GM12878 (cell line): ENCODE results near the gene RACK1. TPM values are rescaled to one million over a fixed set of nuclear protein-coding genes. Genes with fewer than 3 reads are reported as not detected.

Experiments used
- ATAC-seq: fragments of 200-7000 bp; cut with Tn5 transposase; 3 replicates; pipeline ENCODE4 v1.9.1; 2020; ENCODE audit warnings: mild to moderate bottlenecking, moderate library complexity
- BruUV-seq: library from RNA; stranded (reverse); fragments of 400-500 nt; replicated peaks from 2 replicates; lab custom pipeline; 2021; lab: Mats Ljungman, UMichigan
- CTCF ChIA-PET: fragments of 300-600 bp; sonication (Branson Sonifier 250); formaldehyde crosslinking; extraction: SDS; loops from one replicate; lab custom pipeline; 2021; ENCODE audit warnings: inconsistent platforms; lab: Yijun Ruan, JAX
- POLR2A ChIA-PET: fragments of 350-600 bp; formaldehyde crosslinking; extraction: SDS; loops from one replicate; lab custom pipeline; 2021; ENCODE audit warnings: inconsistent platforms; lab: Charles Lee
- RAD21 ChIA-PET: fragments of 300-600 bp; sonication (Branson Sonifier 250); formaldehyde crosslinking; loops from one replicate; lab custom pipeline; 2023; ENCODE audit warnings: antibody characterized with exemption; ENCODE audit not compliant: unreplicated experiment; lab: Charles Lee
- SMC1A ChIA-PET: fragments of 300-600 bp; sonication (Branson Sonifier 250); formaldehyde crosslinking; loops from one replicate; lab custom pipeline; 2023; ENCODE audit not compliant: unreplicated experiment, uncharacterized antibody; lab: Charles Lee
- DNase-seq: peaks from one replicate; pipeline ENCODE4 v3.0.0-alpha.2; 2011; ENCODE audit warnings: low read depth, low spot score
- FAIRE-seq: peaks from 3 replicates; lab custom pipeline; 2011; peaks lifted over from hg19 to GRCh38; lab: Jason Lieb, UNC
- H2AFZ ChIP-seq: 2 replicates; pipeline ENCODE4 v1.6.0; 2011; ENCODE audit warnings: low read depth, low read length, control low read depth; ENCODE audit not compliant: control insufficient read depth
- H3K27ac ChIP-seq: 2 replicates; pipeline ENCODE4 v1.5.1; 2011; ENCODE audit warnings: control low read depth; ENCODE audit not compliant: control insufficient read depth, insufficient read depth
- H3K27me3 ChIP-seq, 2 experiments: replicated peaks in 1 of 2; 2 replicates each; pipeline versions ENCODE4 v1.6.0 to v1.6.1; 2011; ENCODE audit warnings: low read length in 1 of 2; ENCODE audit not compliant: control insufficient read depth in 2 of 2, insufficient read depth in 2 of 2
- H3K36me3 ChIP-seq, 2 experiments: 2 replicates each; pipeline ENCODE4 v1.5.1; 2011; ENCODE audit warnings: low read length in 1 of 2; ENCODE audit not compliant: control insufficient read depth in 2 of 2, insufficient read depth in 2 of 2
- H3K4me1 ChIP-seq: 2 replicates; pipeline ENCODE4 v1.6.1; 2011; ENCODE audit warnings: mild to moderate bottlenecking, low read length, moderate library complexity, mixed read lengths; ENCODE audit not compliant: control insufficient read depth, insufficient read depth
- H3K4me2 ChIP-seq: 2 replicates; pipeline ENCODE4 v1.6.0; 2011; ENCODE audit warnings: control low read depth; ENCODE audit not compliant: control insufficient read depth, insufficient read depth
- H3K4me3 ChIP-seq: fragments of 200-600 bp; sonication (generic); 2 replicates; pipeline ENCODE4 v1.5.1; 2016
- H3K79me2 ChIP-seq: 2 replicates; pipeline ENCODE4 v1.6.0; 2011; ENCODE audit warnings: low read length; ENCODE audit not compliant: control insufficient read depth, insufficient read depth
- H3K9ac ChIP-seq: 2 replicates; pipeline ENCODE4 v1.8.0; 2011; ENCODE audit warnings: low read length, control low read depth, mixed read lengths; ENCODE audit not compliant: control insufficient read depth, insufficient read depth
- H3K9me3 ChIP-seq: replicated peaks from 3 replicates; pipeline ENCODE4 v1.5.1; 2011; ENCODE audit warnings: mild to moderate bottlenecking, low read length; ENCODE audit not compliant: control insufficient read depth, insufficient read depth
- H4K20me1 ChIP-seq: 2 replicates; pipeline ENCODE4 v1.6.0; 2011; ENCODE audit not compliant: control insufficient read depth, insufficient read depth
- BMI1 ChIP-seq: fragments of 450-650 bp; IDR thresholded peaks from 2 replicates; pipeline ENCODE4 v1.6.1; 2016; ENCODE audit warnings: mild to moderate bottlenecking, moderate library complexity, borderline replicate concordance
- DPF2 ChIP-seq: fragments of 450-650 bp; IDR thresholded peaks from 2 replicates; pipeline ENCODE4 v1.6.1; 2017; ENCODE audit warnings: mild to moderate bottlenecking
- GATAD2B ChIP-seq: fragments of 450-650 bp; conservative IDR thresholded peaks from 2 replicates; pipeline ENCODE4 v1.6.1; 2017; ENCODE audit warnings: low read depth, mild to moderate bottlenecking, moderate library complexity
- KDM1A ChIP-seq: fragments of 200-600 bp; sonication (generic); IDR thresholded peaks from 2 replicates; pipeline ENCODE4 v1.6.1; 2016; ENCODE audit warnings: borderline replicate concordance
- KLF5 ChIP-seq: fragments of 450-650 bp; IDR thresholded peaks from 2 replicates; pipeline ENCODE4 v1.6.1; 2014; ENCODE audit warnings: mild to moderate bottlenecking; ENCODE audit not compliant: partially characterized antibody
- RAD21 ChIP-seq: IDR thresholded peaks from 2 replicates; pipeline ENCODE4 v1.6.1; 2011; ENCODE audit warnings: mild to moderate bottlenecking, low read depth, low read length, moderate library complexity; ENCODE audit not compliant: insufficient read depth
- RFX5 ChIP-seq: IDR thresholded peaks from 2 replicates; pipeline ENCODE4 v1.6.1; 2011; ENCODE audit warnings: low read depth, low read length, improper control_type of control experiment
- SUPT20H ChIP-seq: IDR thresholded peaks from 2 replicates; pipeline ENCODE4 v1.6.1; 2011; ENCODE audit warnings: low read depth, mild to moderate bottlenecking, low read length, moderate library complexity, borderline replicate concordance; ENCODE audit not compliant: control insufficient read depth
- YY1 ChIP-seq: IDR thresholded peaks from 2 replicates; pipeline ENCODE4 v1.6.1; 2011; ENCODE audit warnings: low read depth, mild to moderate bottlenecking, low read length
- ZNF622 ChIP-seq: fragments of 450-650 bp; IDR thresholded peaks from 2 replicates; pipeline ENCODE4 v1.6.1; 2017; ENCODE audit warnings: mild to moderate bottlenecking, inconsistent platforms
- WGBS: methylation state at CpG from one replicate; pipeline ENCODE4 v1.1.6; 2016; ENCODE audit warnings: low lambda C conversion rate; ENCODE audit not compliant: insufficient replicate concordance, insufficient coverage; ENCODE audit errors: missing lambda C conversion rate; 5-methylcytosine and 5-hydroxymethylcytosine counted together
- in situ Hi-C: fragments of 300-500 bp; cut with MboI; formaldehyde crosslinking; loops from 9 replicates; pipeline ENCODE4 v1.14.3; 2018; ENCODE audit warnings: mixed read lengths
- intact Hi-C: fragments of 100-400 bp; cut with micrococcal nuclease; formaldehyde crosslinking; loops from one replicate; pipeline ENCODE4 v1.14.2; 2022; ENCODE audit not compliant: unreplicated experiment
- polyA plus RNA-seq, 11 experiments: library from polyadenylated mRNA; depleted of rRNA in 4 of 11; unstranded in 6 of 11; stranded (reverse) in 5 of 11; fragments of >200 nt; fragmentation: Nextera tagmentation in 4 of 11; fragmentation: Illumina TruSeq in 1 of 11; extraction: Ambion mirVana in 4 of 11; extraction: Trizol in 1 of 11; gene quantifications; 1 replicate in 1 of 11; 2 replicates in 10 of 11; pipeline versions ENCODE4 v1.2.1 to v1.2.3, GENCODE V29; 2011 to 2016; ENCODE audit warnings: inconsistent platforms in 2 of 11, missing spikeins in 2 of 11, low read depth in 1 of 11
- total RNA-seq, 4 experiments: library from RNA; depleted of rRNA in 3 of 4; stranded (reverse); fragments of >200 nt in 3 of 4; fragmentation: Illumina TruSeq in 1 of 4; extraction: Trizol in 1 of 4; gene quantifications; 2 replicates each; pipeline versions ENCODE4 v1.2.1 to v1.2.3, GENCODE V29; 2013 to 2021

Gene RACK1
- total and polyA plus RNA-seq, 10 of the 15 experiments (the other 5 are each of a cell fraction or from before 2014, with no cell fraction given): 1,365 to 6,584 (median 4,167) TPM

DNA sequence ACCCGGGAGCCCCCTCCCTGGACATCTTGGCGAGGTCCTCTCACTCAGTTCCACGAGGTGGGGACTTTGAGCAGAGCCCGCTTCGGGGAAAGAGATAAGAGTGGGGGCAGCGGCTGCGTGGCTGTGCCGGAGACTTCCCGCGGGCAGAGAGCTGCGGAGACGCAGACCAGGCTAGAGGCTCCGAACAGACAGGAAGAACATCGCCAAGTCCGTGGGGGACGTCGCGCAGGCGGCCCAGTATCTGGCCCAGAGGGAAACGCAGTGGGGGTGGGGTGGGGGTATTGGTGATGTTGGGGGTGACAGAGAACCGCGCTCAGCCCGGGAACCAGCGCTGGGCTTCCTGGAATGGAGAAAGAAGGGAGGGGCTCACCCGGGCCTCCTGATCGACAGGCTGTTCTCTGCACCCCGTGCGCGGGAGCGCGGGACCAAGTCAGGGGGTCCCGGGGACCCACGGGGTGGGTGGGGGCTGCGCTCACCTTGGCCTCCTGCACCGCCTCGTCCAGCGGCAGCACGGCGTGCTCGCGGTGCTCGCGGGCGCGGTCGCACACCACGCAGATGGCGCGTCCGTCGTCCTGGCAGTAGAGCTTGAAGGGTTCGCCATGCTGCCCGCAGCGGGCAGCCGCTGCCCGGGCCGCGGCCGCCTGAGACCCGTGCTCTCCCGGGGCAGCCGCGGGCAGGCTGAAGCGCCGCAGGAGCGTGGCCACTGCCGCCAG is 39.4 kb downstream of the RACK1 start:
- Histone ChIP-seq H2AFZ (peak overlapping the region; percentile 41), H3K9me3 (no peaks in the 10 kb centered on the region), H3K4me2 (peak overlapping the region; percentile 83), H3K4me3 (peak overlapping the region; percentile 70; the same call in 1 of the 2 replicates), H4K20me1 (no peaks in the 10 kb centered on the region), H3K36me3 (no peaks in the 10 kb centered on the region), H3K4me1 (peaks cover 18% of the 10 kb centered on the region), H3K27me3 (peaks cover 4 to 8% of the 10 kb centered on the region in 2 experiments; a peak in 3 of 4 replicates), H3K9ac (no peak overlapping the region; the same call in 1 of the 2 replicates), H3K27ac (no peak overlapping the region), H3K79me2 (no peaks in the 10 kb centered on the region)
- RAD21 ChIA-PET: interaction anchor here (1.6 to 5.0 kb wide), 2 partner anchors 13 to 19 kb away, joined by 5 to 72 read pairs; no protein-coding TSS in a partner anchor
- ATAC-seq (no peak), DNase-seq (no peak), FAIRE-seq (no peak)
- intact Hi-C loops: no loop called here
- no TSS peak for BruUV-seq
- in situ Hi-C loops: no loop called here
- 7% methylated on average over 27 of the region's 67 CpGs for WGBS
- TF ChIP-seq RFX5: no peak
- TF ChIP-seq DPF2: 0 out of 2 replicates have a peak, but pooled peaks have one; percentile 54
- no peak for TF ChIP-seq RAD21
- TF ChIP-seq GATAD2B: 0 out of 2 replicates have a peak, but pooled peaks have one; percentile 13
- POLR2A ChIA-PET: interaction anchor here (1.0 to 1.9 kb wide), 2 partner anchors 12 to 15 kb away, joined by 4 to 8 read pairs; no protein-coding TSS in a partner anchor
- SMC1A ChIA-PET: interaction anchor here (1.9 to 6.5 kb wide), 3 partner anchors 11 to 20 kb away, joined by 4 to 40 read pairs (median 32); no protein-coding TSS in a partner anchor
- CTCF ChIA-PET: interaction anchor here (8.2 kb wide), 1 partner anchor 14 kb away, joined by 96 read pairs; no protein-coding TSS in a partner anchor

GRCh38 chr5:181203777-181204112 is 40.0 kb downstream of the RACK1 start:
- no peaks in the 10 kb centered on the region for H3K79me2 ChIP-seq
- FAIRE-seq (no peak), ATAC-seq (no peak), DNase-seq (no peak)
- H3K4me3 ChIP-seq: peak overlapping the region; percentile 70; the same call in 1 of the 2 replicates
- H3K27me3 ChIP-seq: peaks cover 4 to 8% of the 10 kb centered on the region in 2 experiments; a peak in 3 of 4 replicates
- intact Hi-C loops: no loop called here
- POLR2A ChIA-PET: interaction anchor here (2.9 kb wide), 1 partner anchor 11 kb away, joined by 16 read pairs; no protein-coding TSS in a partner anchor
- CTCF ChIA-PET: interaction anchor here (8.2 kb wide), 1 partner anchor 13 kb away, joined by 96 read pairs; no protein-coding TSS in a partner anchor
- H4K20me1 ChIP-seq: no peaks in the 10 kb centered on the region
- H3K4me1 ChIP-seq: peaks cover 23% of the 10 kb centered on the region
- peak overlapping the region; percentile 12; the same call in 1 of the 2 replicates for H3K9ac ChIP-seq
- H3K27ac ChIP-seq: no peak overlapping the region
- TF ChIP-seq ZNF622 (no peak), SUPT20H (no peak), YY1 (no peak), KLF5 (no peak), KDM1A (no peak), BMI1 (no peak)
- TF ChIP-seq, all 136 proteins: peak for 0
- SMC1A ChIA-PET: interaction anchor here (1.9 to 6.5 kb wide), 2 partner anchors 11 to 19 kb away, joined by 4 to 32 read pairs; no protein-coding TSS in a partner anchor
- RAD21 ChIA-PET: no interaction called here
- H3K9me3 ChIP-seq: no peaks in the 10 kb centered on the region
- no peak overlapping the region; the same call in 1 of the 2 replicates for H2AFZ ChIP-seq
- 3% methylated on average over 17 of the region's 17 CpGs for WGBS
- in situ Hi-C loops: no loop called here
- BruUV-seq: no TSS peak
- H3K36me3 ChIP-seq: no peaks in the 10 kb centered on the region
- peak overlapping the region; percentile 83 for H3K4me2 ChIP-seq
